PC-3 (cell line): Measurements from ENCODE around the gene RSPH6A.

Experiments used
- CTCF ChIP-seq: fragments of 300-600 bp; sonication (generic); conservative IDR thresholded peaks from 2 replicates; pipeline ENCODE4 v1.5.1; 2017; ENCODE audit warnings: antibody characterized with exemption, low read depth, mild to moderate bottlenecking, low read length
- EZH2 ChIP-seq: fragments of 300-600 bp; sonication (generic); IDR thresholded peaks from one replicate; pipeline ENCODE4 v1.6.1; 2017; ENCODE audit warnings: antibody characterized with exemption, mild to moderate bottlenecking, low read length; ENCODE audit not compliant: unreplicated experiment
- EZH2phosphoT487 ChIP-seq: fragments of 300-600 bp; sonication (generic); IDR thresholded peaks from 2 replicates; pipeline ENCODE4 v1.6.1; 2018; ENCODE audit warnings: mild to moderate bottlenecking, antibody characterized with exemption, low read length, borderline replicate concordance

DNA sequence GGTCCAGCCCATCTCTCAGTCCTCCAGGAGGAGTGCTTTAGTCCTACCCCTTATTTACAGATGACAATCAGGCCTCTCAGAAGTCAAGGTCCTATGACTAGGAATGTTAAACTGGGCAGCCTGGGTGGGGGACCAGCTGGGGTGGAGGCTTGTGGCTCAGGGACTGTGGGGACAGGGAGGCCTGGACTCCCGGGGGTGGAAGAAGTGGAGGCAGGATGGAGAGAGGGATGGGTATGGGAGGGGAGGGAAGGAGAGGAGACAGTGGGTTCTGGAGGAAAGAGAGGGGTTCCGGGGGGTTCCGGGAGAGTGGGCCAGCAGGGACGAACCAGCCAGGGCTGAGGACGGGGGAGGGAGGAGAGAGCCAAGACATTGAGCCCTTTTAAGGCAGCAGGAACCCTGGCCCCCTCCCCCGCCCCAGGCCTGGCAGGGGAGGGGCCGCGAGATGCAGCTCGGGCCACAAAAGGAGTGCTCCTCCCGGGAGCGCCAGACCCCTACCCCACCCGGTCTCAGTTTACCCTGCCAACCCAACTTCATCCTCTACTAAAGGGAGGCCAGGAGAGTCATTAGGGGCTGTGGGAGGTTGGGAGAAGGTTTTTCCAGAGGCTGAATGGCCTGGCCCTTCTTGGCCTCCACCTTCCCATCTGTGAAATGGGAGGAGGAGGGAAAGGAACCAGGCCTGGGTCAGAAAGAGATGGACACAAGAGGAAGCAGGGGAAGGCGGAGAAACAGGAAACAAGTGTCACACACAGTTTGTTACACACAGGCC is 34.5 kb downstream of the RSPH6A start:
- TF ChIP-seq CTCF = no peak
- TF ChIP-seq EZH2 = no peak
- TF ChIP-seq EZH2phosphoT487 = no peak
